Naive thymus-derived CD8-positive, alpha-beta T cell (primary cell): Measurements from ENCODE around the gene GINS3. TPM values are rescaled to one million over a fixed set of nuclear protein-coding genes. Genes with fewer than 3 reads are reported as not detected.
"Not testable (repeated sequence)": the region's sequence is repeated elsewhere in the genome, so short reads cannot be mapped to it uniquely, and the experiment has no call there.

Experiments used
- ATAC-seq, 2 donors: fragments of 150-1000 bp; cut with Tn5 transposase in 1 of 2; sonication (Bioruptor Pico), chemical (Tn5 transposase) in 1 of 2; 1 replicate in 1 of 2; 2 replicates in 1 of 2; pipeline ENCODE4 v1.10.0; 2021; ENCODE audit warnings: mild to moderate bottlenecking in 2 of 2, moderate library complexity in 2 of 2
- POLR2A ChIA-PET: fragments of 350-600 bp; sonication (Branson Sonifier 250); formaldehyde crosslinking; loops from one replicate; lab custom pipeline; 2021; ENCODE audit warnings: antibody characterized with exemption; lab: Charles Lee
- DNase-seq, 10 donors: peaks; one replicate each; pipeline versions ENCODE4 v3.0.0 to v3.0.0-alpha.2; 2020 to 2022
- H3K27ac Mint-ChIP-seq, 10 donors: one replicate each; pipeline ENCODE4 v1.8.0; 2020 to 2022; ENCODE audit warnings: mild to moderate bottlenecking in 10 of 10, mixed read lengths in 10 of 10, moderate library complexity in 4 of 10, inconsistent platforms in 1 of 10
- H3K27me3 Mint-ChIP-seq, 5 donors: one replicate each; pipeline ENCODE4 v1.8.0; 2021 to 2022; ENCODE audit warnings: mixed read lengths in 5 of 5
- H3K36me3 Mint-ChIP-seq, 3 donors: one replicate each; pipeline ENCODE4 v1.8.0; 2020 to 2022; ENCODE audit warnings: mixed read lengths in 3 of 3, mild to moderate bottlenecking in 2 of 3, inconsistent platforms in 1 of 3
- H3K4me1 Mint-ChIP-seq, 4 donors: one replicate each; pipeline ENCODE4 v1.8.0; 2021 to 2022; ENCODE audit warnings: mixed read lengths in 4 of 4
- H3K4me3 Mint-ChIP-seq, 10 donors: one replicate each; pipeline ENCODE4 v1.8.0; 2020 to 2022; ENCODE audit warnings: mild to moderate bottlenecking in 10 of 10, mixed read lengths in 10 of 10, moderate library complexity in 6 of 10, inconsistent platforms in 1 of 10
- H3K9me3 Mint-ChIP-seq, 9 donors: one replicate each; pipeline ENCODE4 v1.8.0; 2020 to 2022; ENCODE audit warnings: mixed read lengths in 9 of 9, mild to moderate bottlenecking in 3 of 9, inconsistent platforms in 1 of 9, moderate library complexity in 1 of 9
- polyA plus RNA-seq, 3 donors: library from polyadenylated mRNA; unstranded; fragments of 300-500 nt; fragmentation: Illumina TruSeq; gene quantifications; one replicate each; pipeline ENCODE4 v1.2.3, GENCODE V29; 2021
- total RNA-seq, 8 experiments: library from RNA in 2 of 8; stranded (reverse) in 2 of 8; gene quantifications; one replicate each; pipeline ENCODE4 v1.2.3 and lab custom pipeline; 2021 to 2026

The GINS3 gene
- total and polyA plus RNA-seq, 5 experiments from 2014 or later, result 1.0 to 2.7 (median 1.9) TPM

DNA sequence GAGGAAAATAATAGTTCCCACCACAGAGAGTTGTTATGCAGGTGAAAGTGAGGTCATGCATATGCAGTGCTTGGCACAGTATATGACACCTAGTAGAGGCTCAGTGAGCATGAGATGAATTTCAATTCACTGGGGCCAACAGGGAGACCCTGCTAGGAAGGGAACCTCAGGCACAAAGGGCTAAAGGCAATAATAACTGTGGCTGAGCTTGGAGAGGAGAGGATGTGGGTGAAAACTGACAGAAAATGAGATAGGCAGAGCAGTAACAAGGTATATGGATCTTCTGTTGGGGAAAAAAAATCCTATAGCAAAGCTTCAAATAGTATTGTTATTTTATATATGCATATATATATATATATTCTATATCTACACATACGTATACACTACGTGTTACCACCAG lies 25.0 kb upstream of the GINS3 start:
- DNase-seq (no peak), ATAC-seq (no peak)
- Mint-ChIP-seq H3K36me3 (peaks cover 0 to 2% (median under 1%) of the 10 kb centered on the region in 3 donors), H3K4me3 (no peak overlapping the region), H3K27me3 (peaks cover 15 to 43% (median 25%) of the 10 kb centered on the region in 5 donors), H3K4me1 (no peaks in the 10 kb centered on the region), H3K27ac (no peak overlapping the region), H3K9me3 (peaks cover 0 to 7% (median 0%) of the 10 kb centered on the region in 9 donors)
- POLR2A ChIA-PET, result no interaction called here

DNA sequence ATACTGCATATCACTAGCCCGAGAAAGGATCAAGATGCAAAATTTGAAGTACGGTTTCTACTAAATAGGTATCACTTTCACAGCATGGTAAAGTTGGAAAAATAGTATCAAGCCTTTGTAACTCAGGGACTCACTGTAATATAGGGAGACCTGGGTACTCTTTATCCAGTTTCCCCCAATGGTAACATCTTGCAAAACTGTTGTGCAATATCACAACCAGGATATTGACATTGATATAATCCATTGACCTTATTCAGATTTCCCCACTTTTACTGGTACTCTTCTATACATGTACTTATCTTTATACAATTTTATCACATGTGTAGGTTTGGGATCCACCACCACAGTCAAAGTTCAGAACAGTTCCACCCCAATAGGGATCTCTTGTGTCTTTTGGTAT lies 20.4 kb upstream of the GINS3 start:
- no peak overlapping the region for H3K4me3 Mint-ChIP-seq
- no peaks in the 10 kb centered on the region for H3K4me1 Mint-ChIP-seq
- H3K27me3 Mint-ChIP-seq, result peaks cover 8 to 41% (median 14%) of the 10 kb centered on the region in 5 donors
- no peak for ATAC-seq
- DNase-seq, result no peak
- POLR2A ChIA-PET, result no interaction called here
- H3K36me3 Mint-ChIP-seq, result peaks cover 0 to 2% (median 0%) of the 10 kb centered on the region in 3 donors
- no peak overlapping the region for H3K27ac Mint-ChIP-seq
- H3K9me3 Mint-ChIP-seq, result peaks cover 0 to 7% (median 0%) of the 10 kb centered on the region in 9 donors

DNA sequence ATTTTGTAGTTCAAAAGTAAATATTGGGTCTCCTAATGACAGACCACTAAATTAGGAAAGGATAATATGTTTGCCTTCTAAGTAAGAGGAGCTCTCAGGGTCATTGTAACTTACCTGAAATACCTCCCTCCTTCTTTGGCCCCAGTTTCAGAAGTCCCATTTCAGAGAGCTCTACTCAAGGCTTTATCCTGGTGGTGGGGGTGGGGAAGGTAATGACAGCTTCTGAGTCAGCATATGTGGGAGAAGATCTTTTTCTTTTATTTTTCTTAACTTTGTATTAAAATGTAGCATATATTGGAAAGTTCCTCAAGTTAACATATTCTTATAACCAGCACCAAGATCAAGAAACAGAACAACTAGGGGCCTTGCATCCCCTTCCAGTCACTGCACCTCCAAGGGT lies 16.9 kb upstream of the GINS3 start:
- peaks cover 0 to 25% (median 8%) of the 10 kb centered on the region in 5 donors for H3K27me3 Mint-ChIP-seq
- no peak overlapping the region for H3K4me3 Mint-ChIP-seq
- POLR2A ChIA-PET, result no interaction called here
- no peak for ATAC-seq
- no peaks in the 10 kb centered on the region for H3K4me1 Mint-ChIP-seq
- no peak for DNase-seq
- peaks cover 0 to 2% (median 0%) of the 10 kb centered on the region in 3 donors for H3K36me3 Mint-ChIP-seq
- no peak overlapping the region for H3K27ac Mint-ChIP-seq
- peaks cover 0 to 7% (median 0%) of the 10 kb centered on the region in 9 donors for H3K9me3 Mint-ChIP-seq

DNA sequence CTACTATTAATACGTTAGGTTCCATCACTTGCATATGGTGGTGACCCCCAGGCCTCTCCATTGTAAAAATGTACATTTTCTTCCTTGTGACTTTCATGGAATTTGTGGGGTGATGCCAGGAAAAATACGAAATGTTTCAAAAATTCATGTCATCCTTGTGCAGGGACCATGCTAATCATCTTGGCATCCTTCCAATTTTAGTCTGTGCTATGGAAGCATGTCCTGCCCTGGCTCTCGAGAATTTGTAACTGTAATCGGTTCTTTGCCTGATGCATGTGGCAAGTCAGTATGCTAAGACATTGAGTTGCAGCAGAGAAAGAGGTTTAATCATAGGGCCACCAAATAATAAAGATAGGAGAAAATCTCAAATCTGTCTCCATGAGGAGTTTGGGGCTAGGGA lies 14.3 kb upstream of the GINS3 start:
- ATAC-seq (no peak), DNase-seq (no peak)
- no peak overlapping the region for H3K27ac Mint-ChIP-seq
- H3K36me3 Mint-ChIP-seq, result no peaks in the 10 kb centered on the region
- no peaks in the 10 kb centered on the region for H3K9me3 Mint-ChIP-seq
- H3K4me3 Mint-ChIP-seq, result no peak overlapping the region
- no peaks in the 10 kb centered on the region for H3K4me1 Mint-ChIP-seq
- POLR2A ChIA-PET, result no interaction called here
- peaks cover 0 to 18% (median 5%) of the 10 kb centered on the region in 5 donors for H3K27me3 Mint-ChIP-seq

DNA sequence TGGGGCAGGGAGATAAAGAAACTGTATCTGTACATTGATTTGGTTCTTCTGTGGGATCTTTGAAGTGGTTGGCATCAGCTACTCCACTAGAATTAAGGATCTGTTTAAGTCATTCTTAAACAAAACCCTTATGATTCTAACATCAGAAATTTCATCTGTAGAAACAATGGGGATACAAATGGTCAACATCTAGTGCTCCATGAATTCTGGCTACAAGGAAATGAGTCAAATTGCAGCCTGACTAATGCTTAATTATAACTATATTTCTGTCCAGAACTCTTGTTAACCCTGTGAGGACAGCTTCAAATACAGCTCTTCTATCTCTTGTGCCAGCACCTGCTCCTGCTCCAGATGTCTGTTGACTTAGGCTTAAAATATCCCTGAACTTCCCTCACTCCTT lies 13.9 kb upstream of the GINS3 start:
- Mint-ChIP-seq H3K9me3 (no peaks in the 10 kb centered on the region), H3K4me3 (no peak overlapping the region), H3K27ac (peak overlapping the region in 1 of 10 donors; percentile 42), H3K36me3 (no peaks in the 10 kb centered on the region), H3K4me1 (no peaks in the 10 kb centered on the region), H3K27me3 (peaks cover 0 to 16% (median 5%) of the 10 kb centered on the region in 5 donors)
- POLR2A ChIA-PET, result no interaction called here
- DNase-seq (no peak), ATAC-seq (no peak)

DNA sequence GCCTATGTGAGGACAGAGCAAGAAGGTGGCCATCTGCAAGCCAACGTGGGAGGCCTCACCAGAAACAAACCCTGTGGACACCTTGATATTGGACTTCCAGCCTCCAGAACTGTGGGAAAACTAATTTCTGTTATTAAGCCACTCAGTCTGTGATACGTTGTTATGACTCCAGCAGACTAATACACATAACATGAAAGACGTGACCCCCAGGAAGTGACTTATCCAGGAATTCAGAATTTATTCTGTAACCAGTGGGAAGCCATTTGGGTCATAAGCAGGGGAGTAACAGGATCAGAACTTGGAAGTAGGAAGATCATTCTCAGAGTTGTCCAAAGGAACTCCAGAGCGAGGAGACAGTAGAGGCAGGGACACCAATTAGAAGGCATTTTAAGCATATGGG lies 12.5 kb upstream of the GINS3 start:
- Mint-ChIP-seq H3K4me1 (no peaks in the 10 kb centered on the region), H3K4me3 (no peak overlapping the region), H3K9me3 (no peaks in the 10 kb centered on the region), H3K27me3 (peaks cover 0 to 18% (median 6%) of the 10 kb centered on the region in 5 donors), H3K36me3 (no peaks in the 10 kb centered on the region), H3K27ac (no peak overlapping the region)
- POLR2A ChIA-PET, result no interaction called here
- ATAC-seq (no peak), DNase-seq (no peak)

DNA sequence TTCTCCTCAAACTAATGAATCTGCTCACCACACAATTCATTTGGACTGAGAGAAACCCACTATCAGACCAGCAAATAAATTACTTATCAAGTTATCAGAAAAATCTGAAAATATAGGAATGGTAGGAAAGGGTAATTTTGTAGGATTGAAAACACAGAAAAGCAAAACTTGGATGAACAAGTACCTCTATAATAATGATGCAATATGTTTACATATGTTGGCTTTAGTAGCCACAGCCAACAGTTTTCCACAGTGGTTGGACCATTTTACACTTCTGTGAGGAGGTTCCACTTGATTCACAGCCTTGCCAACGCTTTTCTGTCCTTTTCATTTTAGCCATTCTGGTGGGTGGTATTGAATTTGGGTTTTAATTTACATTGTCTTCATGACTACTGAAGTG lies 10.6 kb upstream of the GINS3 start:
- no peak for ATAC-seq
- Mint-ChIP-seq H3K36me3 (no peaks in the 10 kb centered on the region), H3K27ac (no peak overlapping the region), H3K4me3 (no peak overlapping the region), H3K27me3 (peaks cover 0 to 15% (median 6%) of the 10 kb centered on the region in 5 donors), H3K9me3 (no peaks in the 10 kb centered on the region), H3K4me1 (no peaks in the 10 kb centered on the region)
- DNase-seq, result no peak
- POLR2A ChIA-PET, result interaction anchor here (1.7 kb wide), 1 partner anchor 10 kb away, joined by 3 read pairs; the partner anchor contains the start of gene GINS3

DNA sequence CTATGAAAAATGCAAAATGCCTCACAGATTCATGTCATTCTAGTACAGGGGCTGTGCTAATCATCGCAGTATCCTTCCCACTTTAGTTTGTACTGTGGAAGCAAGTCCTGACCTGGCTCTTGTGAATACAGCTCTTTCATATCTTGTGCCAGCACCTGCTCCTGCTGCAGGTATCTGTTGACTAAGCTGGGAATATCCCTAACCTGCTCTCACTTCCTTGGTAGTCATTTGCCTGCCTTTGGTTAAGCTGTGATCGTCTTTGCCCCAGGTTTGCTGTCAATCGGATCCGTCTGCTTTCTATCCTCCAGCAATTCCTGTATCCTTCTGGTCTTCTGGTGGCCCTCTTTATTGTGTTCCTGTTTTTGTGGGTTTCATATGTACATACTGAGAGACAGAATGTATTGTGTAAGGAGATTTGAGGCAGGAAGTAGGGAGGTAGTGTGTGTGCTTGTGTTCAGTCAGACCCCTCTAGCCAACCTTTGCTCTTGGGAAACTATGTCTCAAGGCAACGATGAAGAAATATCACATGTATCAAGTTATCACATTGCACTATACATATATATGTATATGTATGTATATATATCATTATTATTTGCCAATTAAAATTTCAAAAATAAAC lies 7.7 kb upstream of the GINS3 start:
- no peak overlapping the region for H3K4me3 Mint-ChIP-seq
- no peak for ATAC-seq
- H3K9me3 Mint-ChIP-seq, result no peaks in the 10 kb centered on the region
- no peaks in the 10 kb centered on the region for H3K36me3 Mint-ChIP-seq
- no peaks in the 10 kb centered on the region for H3K4me1 Mint-ChIP-seq
- H3K27me3 Mint-ChIP-seq, result peaks cover 0 to 11% (median 5%) of the 10 kb centered on the region in 5 donors
- POLR2A ChIA-PET, result no interaction called here
- DNase-seq, result no peak
- H3K27ac Mint-ChIP-seq, result peak overlapping the region in 1 of 10 donors; percentile 67

DNA sequence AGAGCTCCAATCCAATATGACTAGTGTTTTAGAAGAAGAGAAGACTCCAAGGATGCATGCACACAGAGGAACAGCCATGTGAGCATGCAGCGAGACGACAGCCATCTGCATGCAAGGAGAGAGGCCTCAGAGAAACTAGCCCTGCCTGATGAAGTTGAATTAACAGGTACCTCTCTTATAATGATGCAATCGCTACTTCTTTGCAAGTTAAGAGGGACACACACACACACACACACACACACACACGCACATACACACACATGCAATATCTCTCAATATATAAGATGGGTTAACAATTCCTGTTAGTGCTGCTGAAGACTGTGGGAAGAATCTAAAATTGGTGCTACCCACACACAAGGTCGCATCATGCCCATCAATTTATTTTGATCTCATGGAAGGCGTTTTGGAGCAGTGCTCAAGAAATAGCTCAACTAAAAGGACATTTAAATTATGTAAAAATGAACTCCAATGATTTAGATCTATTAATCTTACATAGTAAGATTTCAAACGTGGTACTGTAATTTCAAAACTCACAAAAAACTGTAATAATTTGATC lies 7.0 kb upstream of the GINS3 start:
- Mint-ChIP-seq H3K9me3 (no peaks in the 10 kb centered on the region), H3K4me1 (no peaks in the 10 kb centered on the region), H3K36me3 (no peaks in the 10 kb centered on the region), H3K4me3 (no peak overlapping the region), H3K27me3 (peaks cover 0 to 11% (median 4%) of the 10 kb centered on the region in 5 donors), H3K27ac (no peak overlapping the region)
- ATAC-seq (no peak), DNase-seq (no peak)
- POLR2A ChIA-PET, result no interaction called here

DNA sequence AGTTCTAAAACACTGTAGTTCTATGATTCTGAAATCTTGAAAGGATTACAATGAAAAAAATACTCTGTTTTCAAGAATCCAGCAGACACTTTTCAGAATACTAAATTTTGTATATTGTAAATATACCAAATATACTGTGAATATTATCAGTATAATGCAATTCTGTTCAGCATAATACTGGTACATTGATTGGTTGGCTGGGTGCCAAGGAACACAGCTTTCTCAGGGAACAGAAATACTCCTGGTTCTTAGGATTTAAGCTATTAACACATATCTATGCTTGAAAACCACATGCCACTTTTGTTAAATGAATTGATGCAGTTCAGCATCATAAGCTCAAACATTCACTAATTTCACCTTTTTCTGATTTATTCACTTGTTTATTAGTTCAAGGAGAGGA lies 2.5 kb upstream of the GINS3 start:
- Mint-ChIP-seq H3K36me3 (peaks cover 0 to 4% (median 0%) of the 10 kb centered on the region in 3 donors), H3K9me3 (no peaks in the 10 kb centered on the region), H3K27me3 (peaks cover 0 to 6% (median 0%) of the 10 kb centered on the region in 5 donors), H3K4me3 (no peak overlapping the region), H3K27ac (no peak overlapping the region), H3K4me1 (peaks cover 3 to 16% (median 9%) of the 10 kb centered on the region in 4 donors)
- POLR2A ChIA-PET, result no interaction called here
- ATAC-seq (no peak), DNase-seq (no peak)

DNA sequence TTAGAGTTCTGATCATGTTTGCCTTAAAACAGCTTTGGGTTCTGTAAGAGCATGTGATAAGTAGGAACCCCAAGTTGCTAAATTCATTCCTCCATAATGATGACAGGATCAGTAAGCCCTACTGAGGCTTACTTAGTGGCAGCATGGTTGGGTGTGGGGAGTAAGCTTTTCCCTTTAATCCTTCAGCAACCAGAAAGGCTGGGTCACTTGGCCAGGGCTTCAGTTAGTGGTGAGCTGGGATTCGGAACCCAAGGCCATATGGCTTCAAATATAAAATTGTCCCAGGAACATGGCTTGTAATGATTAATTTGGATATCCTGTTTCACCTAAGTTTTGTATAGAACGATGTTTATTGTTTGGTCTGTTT lies 850 bp downstream of the GINS3 start:
- Mint-ChIP-seq H3K4me3 (peak overlapping the region; percentile 98 to 100 (median 99)), H3K4me1 (peaks cover 3 to 16% (median 9%) of the 10 kb centered on the region in 4 donors), H3K27ac (peak overlapping the region; percentile 93 to 99 (median 98)), H3K9me3 (peaks cover 0 to 2% (median 0%) of the 10 kb centered on the region in 9 donors), H3K36me3 (peaks cover 0 to 4% (median 0%) of the 10 kb centered on the region in 3 donors), H3K27me3 (peaks cover 0 to 3% (median 0%) of the 10 kb centered on the region in 5 donors)
- DNase-seq, result no peak
- POLR2A ChIA-PET, result interaction anchor here (0.5 to 1.5 kb wide), 4 partner anchors 237 to 658 kb away, joined by 3 to 9 read pairs (median 4); partner anchors contain the start of genes CFAP20, CNOT1 and KATNB1
- ATAC-seq, result no peak

DNA sequence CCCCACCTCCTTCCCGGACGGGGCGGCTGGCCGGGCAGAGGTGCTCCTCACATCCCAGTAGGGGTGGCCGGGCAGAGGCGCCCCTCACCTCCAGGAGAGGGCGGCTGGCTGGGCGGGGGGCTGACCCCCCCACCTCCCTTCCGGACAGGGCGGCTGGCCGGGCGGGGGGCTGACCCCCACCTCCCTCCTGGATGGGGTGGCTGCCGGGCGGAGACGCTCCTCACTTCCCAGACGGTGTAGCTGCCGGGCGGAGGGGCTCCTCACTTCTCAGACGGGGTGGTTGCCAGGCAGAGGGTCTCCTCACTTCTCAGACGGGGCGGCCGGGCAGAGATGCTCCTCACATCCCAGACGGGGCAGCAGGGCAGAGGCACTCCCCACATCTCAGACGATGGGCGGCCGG lies 4.6 kb downstream of the GINS3 start:
- POLR2A ChIA-PET, H3K4me3 Mint-ChIP-seq, H3K9me3 Mint-ChIP-seq, H3K27me3 Mint-ChIP-seq, ATAC-seq, DNase-seq, H3K36me3 Mint-ChIP-seq, H3K27ac Mint-ChIP-seq: not testable (repeated sequence)
- peaks cover under 1 to 14% (median 9%) of the 10 kb centered on the region in 4 donors for H3K4me1 Mint-ChIP-seq
